WTC11 (cell line): ENCODE measurements around the gene LTK. TPM values are rescaled to one million over a fixed set of nuclear protein-coding genes. Genes with fewer than 3 reads are reported as not detected.

Experiments
- ATAC-seq: fragments of 200-7000 bp; cut with Tn5 transposase; 2 replicates; pipeline ENCODE4 v1.10.0; 2021; ENCODE audit warnings: mild to moderate bottlenecking, moderate library complexity
- CTCF ChIA-PET: fragments of 300-600 bp; sonication (Branson Sonifier 250); formaldehyde crosslinking; loops from one replicate; lab custom pipeline; 2021; ENCODE audit warnings: antibody characterized with exemption; lab: Charles Lee
- POLR2A ChIA-PET: fragments of 350-600 bp; sonication (Branson Sonifier 250); formaldehyde crosslinking; loops from one replicate; lab custom pipeline; 2021; ENCODE audit warnings: antibody characterized with exemption; lab: Charles Lee
- DNase-seq: peaks from one replicate; pipeline ENCODE4 v3.0.0; 2021; ENCODE audit warnings: low spot score
- H3K27ac Mint-ChIP-seq: 2 replicates; pipeline ENCODE4 v1.8.0; 2021; ENCODE audit warnings: mixed read lengths
- H3K27me3 Mint-ChIP-seq: 2 replicates; pipeline ENCODE4 v1.8.0; 2021; ENCODE audit warnings: low read depth, mild to moderate bottlenecking, moderate library complexity, mixed read lengths
- H3K36me3 Mint-ChIP-seq: 2 replicates; pipeline ENCODE4 v1.8.0; 2021; ENCODE audit warnings: mixed read lengths
- H3K4me1 Mint-ChIP-seq: 2 replicates; pipeline ENCODE4 v1.8.0; 2022; ENCODE audit warnings: mixed read lengths
- H3K4me3 Mint-ChIP-seq: 2 replicates; pipeline ENCODE4 v1.8.0; 2021; ENCODE audit warnings: mild to moderate bottlenecking, moderate library complexity, mixed read lengths
- H3K9me3 Mint-ChIP-seq: 2 replicates; pipeline ENCODE4 v1.8.0; 2021; ENCODE audit warnings: mixed read lengths
- AR ChIP-seq: fragments of 250-450 bp; sonication (Bioruptor Pico); IDR thresholded peaks from 2 replicates; pipeline ENCODE4 v1.9.0; 2021; ENCODE audit warnings: mild to moderate bottlenecking
- ARID4B ChIP-seq: sonication (generic); formaldehyde crosslinking; IDR thresholded peaks from 2 replicates; pipeline ENCODE4 v1.8.0; 2023; ENCODE audit warnings: missing genetic modification reagents, mild to moderate bottlenecking, borderline replicate concordance
- CTCF ChIP-seq: fragments of 200-600 bp; IDR thresholded peaks from 2 replicates; pipeline ENCODE4 v1.8.0; 2022; ENCODE audit warnings: antibody characterized with exemption
- ELF4 ChIP-seq: sonication (generic); formaldehyde crosslinking; IDR thresholded peaks from 2 replicates; pipeline ENCODE4 v1.8.1; 2022; ENCODE audit warnings: low read depth, mild to moderate bottlenecking, moderate library complexity, missing genetic modification reagents
- ERG ChIP-seq: fragments of 250-450 bp; sonication (Bioruptor Pico); IDR thresholded peaks from 2 replicates; pipeline ENCODE4 v1.8.0; 2021; ENCODE audit warnings: mild to moderate bottlenecking
- FOXP1 ChIP-seq: sonication (generic); formaldehyde crosslinking; IDR thresholded peaks from 2 replicates; pipeline ENCODE4 v1.8.0; 2022; ENCODE audit warnings: missing genetic modification reagents, mild to moderate bottlenecking, moderate library complexity, borderline replicate concordance
- MAX ChIP-seq: sonication (generic); formaldehyde crosslinking; IDR thresholded peaks from 2 replicates; pipeline ENCODE4 v1.8.0; 2022; ENCODE audit warnings: mild to moderate bottlenecking, missing genetic modification reagents
- MXD4 ChIP-seq: fragments of 250-450 bp; sonication (Bioruptor Pico); IDR thresholded peaks from 2 replicates; pipeline ENCODE4 v1.8.0; 2021; ENCODE audit warnings: mild to moderate bottlenecking, moderate library complexity, borderline replicate concordance
- NR2C2 ChIP-seq: sonication (generic); formaldehyde crosslinking; IDR thresholded peaks from 2 replicates; pipeline ENCODE4 v1.8.0; 2022; ENCODE audit warnings: mild to moderate bottlenecking, missing genetic modification reagents
- PRDM15 ChIP-seq: sonication (generic); formaldehyde crosslinking; IDR thresholded peaks from 2 replicates; pipeline ENCODE4 v1.8.0; 2022; ENCODE audit warnings: missing genetic modification reagents
- PREB ChIP-seq: sonication (generic); formaldehyde crosslinking; IDR thresholded peaks from 2 replicates; pipeline ENCODE4 v1.8.1; 2022; ENCODE audit warnings: mild to moderate bottlenecking, missing genetic modification reagents, moderate library complexity, borderline replicate concordance
- SP1 ChIP-seq: sonication (generic); formaldehyde crosslinking; conservative IDR thresholded peaks from 2 replicates; pipeline ENCODE4 v1.8.1; 2022; ENCODE audit warnings: missing genetic modification reagents
- STAT6 ChIP-seq: sonication (generic); formaldehyde crosslinking; conservative IDR thresholded peaks from 2 replicates; pipeline ENCODE4 v1.8.1; 2023; ENCODE audit warnings: mild to moderate bottlenecking, low read depth, missing genetic modification reagents, moderate library complexity
- ZNF263 ChIP-seq: sonication (generic); formaldehyde crosslinking; IDR thresholded peaks from 2 replicates; pipeline ENCODE4 v1.8.1; 2022; ENCODE audit warnings: low read depth, mild to moderate bottlenecking, moderate library complexity, missing genetic modification reagents
- ZSCAN18 ChIP-seq: fragments of 250-450 bp; sonication (Bioruptor Pico); IDR thresholded peaks from 2 replicates; pipeline ENCODE4 v2.1.2; 2022; ENCODE audit warnings: mild to moderate bottlenecking, moderate library complexity
- total RNA-seq: library from RNA; stranded (reverse); gene quantifications from 3 replicates; pipeline ENCODE4 v1.2.3, GENCODE V29; 2021

Gene LTK
- total RNA-seq, 1 experiment from 2014 or later, result 0.66 TPM

GRCh38 chr15:41490355-41490754, 23.3 kb downstream of the LTK start (continued):
- no peak for TF ChIP-seq PRDM15 (CRISPR knock-in tag)
- no peak for TF ChIP-seq PREB (CRISPR knock-in tag)
- no peak for TF ChIP-seq ZNF263 (CRISPR knock-in tag)
- no peak for TF ChIP-seq SP1 (CRISPR knock-in tag)
- no peak for TF ChIP-seq FOXP1
- no peak for TF ChIP-seq ARID4B
- no peak for TF ChIP-seq CTCF
- no peak for TF ChIP-seq STAT6
- TF ChIP-seq MXD4 (CRISPR knock-in tag), result no peak
- TF ChIP-seq, all 79 proteins: peak for 0

GRCh38 chr15:41489641-41490040, 24.0 kb downstream of the LTK start:
- H3K9me3 Mint-ChIP-seq, result no peaks in the 10 kb centered on the region
- no peaks in the 10 kb centered on the region for H3K36me3 Mint-ChIP-seq
- peaks cover 7% of the 10 kb centered on the region for H3K4me1 Mint-ChIP-seq
- ATAC-seq, result no peak
- peaks cover 41% of the 10 kb centered on the region for H3K27me3 Mint-ChIP-seq
- no peak overlapping the region for H3K4me3 Mint-ChIP-seq
- POLR2A ChIA-PET, result no interaction called here
- no peak overlapping the region for H3K27ac Mint-ChIP-seq
- CTCF ChIA-PET, result interaction anchor here (0.6 kb wide), 1 partner anchor 29 kb away, joined by 3 read pairs; no protein-coding TSS in a partner anchor
- no peak for DNase-seq
- no peak for TF ChIP-seq ERG (CRISPR knock-in tag)
- no peak for TF ChIP-seq AR (CRISPR knock-in tag)
- TF ChIP-seq NR2C2 (CRISPR knock-in tag), result no peak
- TF ChIP-seq ELF4 (CRISPR knock-in tag), result no peak
- no peak for TF ChIP-seq ZSCAN18 (CRISPR knock-in tag)
- no peak for TF ChIP-seq MAX (CRISPR knock-in tag)
